Neural progenitor cell (in vitro differentiated cells): ENCODE data around the gene ATP10A. TPM values are rescaled to one million over a fixed set of nuclear protein-coding genes. Genes with fewer than 3 reads are reported as not detected.

Experiments
- DNase-seq: peaks from one replicate; pipeline ENCODE4 v3.0.0-alpha.2; 2016; ENCODE audit warnings: low spot score
- H2AFZ ChIP-seq: fragments of 200-600 bp; sonication (generic); replicated peaks from 2 replicates; pipeline ENCODE4 v1.6.1; 2016; ENCODE audit warnings: antibody characterized with exemption
- H3F3A ChIP-seq: fragments of 200-600 bp; sonication (generic); 2 replicates; pipeline ENCODE4 v1.6.1; 2016; ENCODE audit warnings: antibody characterized with exemption, low read depth
- H3K27ac ChIP-seq: fragments of 200-600 bp; sonication (generic); 2 replicates; pipeline ENCODE4 v1.5.1; 2016; ENCODE audit warnings: mild to moderate bottlenecking
- H3K27me3 ChIP-seq: fragments of 200-600 bp; sonication (generic); 2 replicates; pipeline ENCODE4 v1.6.1; 2016; ENCODE audit warnings: mild to moderate bottlenecking, moderate library complexity
- H3K36me3 ChIP-seq: fragments of 200-600 bp; sonication (generic); 2 replicates; pipeline ENCODE4 v1.5.1; 2016
- H3K4me1 ChIP-seq: fragments of 200-600 bp; sonication (generic); 2 replicates; pipeline ENCODE4 v1.6.1; 2016; ENCODE audit warnings: mixed run types
- H3K4me2 ChIP-seq: fragments of 200-600 bp; sonication (generic); 2 replicates; pipeline ENCODE4 v1.6.1; 2016
- H3K4me3 ChIP-seq: fragments of 200-600 bp; sonication (generic); 2 replicates; pipeline ENCODE4 v1.5.1; 2016
- H3K79me2 ChIP-seq: fragments of 200-600 bp; sonication (generic); 2 replicates; pipeline ENCODE4 v1.6.1; 2016; ENCODE audit warnings: low read depth
- H3K9ac ChIP-seq: fragments of 200-600 bp; sonication (generic); 2 replicates; pipeline ENCODE4 v1.6.1; 2016
- H3K9me3 ChIP-seq: fragments of 200-600 bp; sonication (generic); 2 replicates; pipeline ENCODE4 v1.5.1; 2016; ENCODE audit warnings: low read depth
- H4K20me1 ChIP-seq: fragments of 200-600 bp; sonication (generic); 2 replicates; pipeline ENCODE4 v1.6.1; 2016; ENCODE audit warnings: low read depth
- H3K27ac Mint-ChIP-seq: 3 replicates; pipeline ENCODE4 v1.8.0; 2021; ENCODE audit warnings: mixed read lengths
- H3K27me3 Mint-ChIP-seq: 2 replicates; pipeline ENCODE4 v1.8.0; 2022; ENCODE audit warnings: low read depth, mild to moderate bottlenecking, inconsistent platforms, moderate library complexity, mixed read lengths; ENCODE audit not compliant: insufficient read depth
- H3K36me3 Mint-ChIP-seq: 3 replicates; pipeline ENCODE4 v1.8.0; 2021; ENCODE audit warnings: mixed read lengths
- H3K4me1 Mint-ChIP-seq: 3 replicates; pipeline ENCODE4 v1.8.0; 2021; ENCODE audit warnings: mixed read lengths
- H3K4me3 Mint-ChIP-seq: 3 replicates; pipeline ENCODE4 v1.8.0; 2021; ENCODE audit warnings: mild to moderate bottlenecking, moderate library complexity, mixed read lengths
- H3K9me3 Mint-ChIP-seq: 3 replicates; pipeline ENCODE4 v1.8.0; 2020; ENCODE audit warnings: mixed read lengths
- EZH2 ChIP-seq: fragments of 200-600 bp; sonication (generic); IDR thresholded peaks from 2 replicates; pipeline ENCODE4 v1.6.1; 2017; ENCODE audit warnings: antibody characterized with exemption, mild to moderate bottlenecking, moderate library complexity
- EZH2phosphoT487 ChIP-seq: fragments of 200-600 bp; sonication (generic); IDR thresholded peaks from 2 replicates; pipeline ENCODE4 v1.6.1; 2017; ENCODE audit warnings: antibody characterized with exemption
- total RNA-seq: library from RNA; depleted of rRNA; stranded (reverse); fragments of >200 nt; gene quantifications from 2 replicates; pipeline ENCODE4 v1.2.3, GENCODE V29; 2015; ENCODE audit warnings: low replicate concordance
- TF ChIP-seq, protein P1 (sequence below): fragments of 200-600 bp; sonication (generic); IDR thresholded peaks from 2 replicates; pipeline ENCODE4 v1.5.1; 2017; ENCODE audit warnings: antibody characterized with exemption, mild to moderate bottlenecking

ATP10A gene
- total RNA-seq, 1 donor from 2014 or later: 0.32 TPM

DNA sequence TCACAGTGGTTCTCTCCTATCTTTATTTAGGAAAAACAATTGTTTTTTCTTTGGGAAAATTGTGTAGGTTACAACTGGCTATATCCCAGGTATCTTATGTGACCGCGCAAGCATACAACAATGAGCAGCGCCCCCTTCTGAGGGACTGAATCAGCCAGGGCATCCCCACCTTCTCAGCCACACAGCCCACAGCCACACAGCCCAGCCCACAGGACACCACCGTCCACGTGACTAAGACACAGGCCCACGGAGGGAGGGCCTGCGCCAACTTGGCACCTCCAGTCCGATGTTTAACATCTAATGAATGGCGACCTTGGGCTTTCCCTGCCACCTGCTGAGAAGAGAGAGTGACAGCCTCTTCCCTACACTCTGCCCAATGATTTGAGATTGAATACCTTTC lies 68.1 kb downstream of the ATP10A start:
- Histone ChIP-seq H3K27me3 (no peaks in the 10 kb centered on the region), H3K9me3 (no peaks in the 10 kb centered on the region), H4K20me1 (no peaks in the 10 kb centered on the region), H3K4me3 (no peak overlapping the region), H2AFZ (no peak overlapping the region), H3K36me3 (no peaks in the 10 kb centered on the region), H3K4me1 (peaks cover 4% of the 10 kb centered on the region), H3F3A (no peaks in the 10 kb centered on the region), H3K9ac (no peak overlapping the region), H3K79me2 (no peaks in the 10 kb centered on the region), H3K27ac (no peak overlapping the region), H3K4me2 (no peak overlapping the region)
- DNase-seq: no peak
- Mint-ChIP-seq H3K27me3 (peaks cover 3% of the 10 kb centered on the region), H3K4me1 (peaks cover 27% of the 10 kb centered on the region), H3K9me3 (no peaks in the 10 kb centered on the region), H3K4me3 (no peak overlapping the region), H3K27ac (no peak overlapping the region), H3K36me3 (no peaks in the 10 kb centered on the region)
- TF ChIP-seq EZH2 (no peak), EZH2phosphoT487 (no peak)
- TF ChIP-seq, protein P1, sequence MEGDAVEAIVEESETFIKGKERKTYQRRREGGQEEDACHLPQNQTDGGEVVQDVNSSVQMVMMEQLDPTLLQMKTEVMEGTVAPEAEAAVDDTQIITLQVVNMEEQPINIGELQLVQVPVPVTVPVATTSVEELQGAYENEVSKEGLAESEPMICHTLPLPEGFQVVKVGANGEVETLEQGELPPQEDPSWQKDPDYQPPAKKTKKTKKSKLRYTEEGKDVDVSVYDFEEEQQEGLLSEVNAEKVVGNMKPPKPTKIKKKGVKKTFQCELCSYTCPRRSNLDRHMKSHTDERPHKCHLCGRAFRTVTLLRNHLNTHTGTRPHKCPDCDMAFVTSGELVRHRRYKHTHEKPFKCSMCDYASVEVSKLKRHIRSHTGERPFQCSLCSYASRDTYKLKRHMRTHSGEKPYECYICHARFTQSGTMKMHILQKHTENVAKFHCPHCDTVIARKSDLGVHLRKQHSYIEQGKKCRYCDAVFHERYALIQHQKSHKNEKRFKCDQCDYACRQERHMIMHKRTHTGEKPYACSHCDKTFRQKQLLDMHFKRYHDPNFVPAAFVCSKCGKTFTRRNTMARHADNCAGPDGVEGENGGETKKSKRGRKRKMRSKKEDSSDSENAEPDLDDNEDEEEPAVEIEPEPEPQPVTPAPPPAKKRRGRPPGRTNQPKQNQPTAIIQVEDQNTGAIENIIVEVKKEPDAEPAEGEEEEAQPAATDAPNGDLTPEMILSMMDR: no peak

- H3K4me3 ChIP-seq: no peak overlapping the region
- H3K79me2 ChIP-seq: no peaks in the 10 kb centered on the region
- no peak for TF ChIP-seq EZH2
- TF ChIP-seq EZH2phosphoT487: no peak
- TF ChIP-seq, protein P1: no peak
- Mint-ChIP-seq H3K9me3 (no peaks in the 10 kb centered on the region), H3K4me1 (peaks cover 29% of the 10 kb centered on the region), H3K27me3 (peaks cover 3% of the 10 kb centered on the region), H3K27ac (peak overlapping the region; percentile 37), H3K4me3 (no peak overlapping the region), H3K36me3 (no peaks in the 10 kb centered on the region)
- no peak overlapping the region for H3K4me2 ChIP-seq
- no peaks in the 10 kb centered on the region for H4K20me1 ChIP-seq
- H3K9me3 ChIP-seq: no peaks in the 10 kb centered on the region
- H3K27me3 ChIP-seq: no peaks in the 10 kb centered on the region
- H2AFZ ChIP-seq: no peak overlapping the region
- no peaks in the 10 kb centered on the region for H3K4me1 ChIP-seq
- no peak overlapping the region for H3K9ac ChIP-seq
- H3F3A ChIP-seq: no peaks in the 10 kb centered on the region
- no peaks in the 10 kb centered on the region for H3K36me3 ChIP-seq
- DNase-seq: no peak
- no peak overlapping the region for H3K27ac ChIP-seq
Observed at GRCh38 chr15:25793354-25794050, 69.6 kb downstream of the ATP10A start.

- Mint-ChIP-seq H3K9me3 (no peaks in the 10 kb centered on the region), H3K4me3 (no peak overlapping the region), H3K27me3 (peaks cover 3% of the 10 kb centered on the region), H3K4me1 (peaks cover 32% of the 10 kb centered on the region), H3K36me3 (no peaks in the 10 kb centered on the region), H3K27ac (no peak overlapping the region)
- no peaks in the 10 kb centered on the region for H3K4me1 ChIP-seq
- no peak overlapping the region for H3K4me2 ChIP-seq
- no peak overlapping the region for H2AFZ ChIP-seq
- no peak for TF ChIP-seq EZH2
- TF ChIP-seq, protein P1: no peak
- no peak for TF ChIP-seq EZH2phosphoT487
- no peaks in the 10 kb centered on the region for H3F3A ChIP-seq
- no peak overlapping the region for H3K27ac ChIP-seq
- H3K9ac ChIP-seq: no peak overlapping the region
- H3K36me3 ChIP-seq: no peaks in the 10 kb centered on the region
- H3K9me3 ChIP-seq: no peaks in the 10 kb centered on the region
- no peaks in the 10 kb centered on the region for H3K79me2 ChIP-seq
- H3K4me3 ChIP-seq: no peak overlapping the region
- DNase-seq: no peak
- H4K20me1 ChIP-seq: no peaks in the 10 kb centered on the region
- no peaks in the 10 kb centered on the region for H3K27me3 ChIP-seq
Observed at GRCh38 chr15:25792128-25792527, 71.0 kb downstream of the ATP10A start.
